CD14-positive monocyte (primary cell): ENCODE data around the gene TNNT3. TPM values are rescaled to one million over a fixed set of nuclear protein-coding genes. Genes with fewer than 3 reads are reported as not detected.
A peak's percentile ranks its signal among the peaks of the same experiment; 100 is the strongest.

Source experiments
- DNase-seq, 3 donors: peaks; one replicate each; pipeline ENCODE4 v3.0.0-alpha.2; 2011 to 2022
- H2AFZ ChIP-seq: 2 replicates; pipeline ENCODE4 v1.6.0; 2012; ENCODE audit warnings: mild to moderate bottlenecking, low read depth, low read length, inconsistent platforms; ENCODE audit not compliant: insufficient read depth, poor library complexity, severe bottlenecking
- H3K27ac ChIP-seq, 2 donors: 1 replicate in 1 of 2; 2 replicates in 1 of 2; pipeline ENCODE4 v1.5.1; 2012 to 2013; ENCODE audit warnings: low read length in 2 of 2, control low read depth in 1 of 2, inconsistent platforms in 1 of 2, low read depth in 1 of 2, mild to moderate bottlenecking in 1 of 2
- H3K27me3 ChIP-seq, 2 donors: one replicate each; pipeline versions ENCODE4 v1.6.0 to v1.6.1; 2011 to 2013; ENCODE audit warnings: low read length in 2 of 2; ENCODE audit not compliant: control insufficient read depth in 2 of 2, insufficient read depth in 2 of 2
- H3K36me3 ChIP-seq, 2 donors: replicated peaks in 1 of 2; 1 replicate in 1 of 2; 2 replicates in 1 of 2; pipeline versions ENCODE4 v1.5.1 to v1.6.1; 2012 to 2013; ENCODE audit warnings: low read length in 2 of 2, control low read depth in 1 of 2, inconsistent platforms in 1 of 2, mild to moderate bottlenecking in 1 of 2; ENCODE audit not compliant: insufficient read depth in 2 of 2, control insufficient read depth in 1 of 2
- H3K4me1 ChIP-seq, 2 donors: 1 replicate in 1 of 2; 2 replicates in 1 of 2; pipeline versions ENCODE4 v1.5.1 to v1.6.1; 2012 to 2013; ENCODE audit warnings: low read length in 2 of 2, control low read depth in 1 of 2, inconsistent platforms in 1 of 2, mild to moderate bottlenecking in 1 of 2, moderate library complexity in 1 of 2; ENCODE audit not compliant: insufficient read depth in 2 of 2, control insufficient read depth in 1 of 2
- H3K4me2 ChIP-seq: replicated peaks from 2 replicates; pipeline ENCODE3; 2012; ENCODE audit warnings: low read length, moderate library complexity, mild to moderate bottlenecking; ENCODE audit not compliant: poor library complexity, severe bottlenecking; ENCODE audit errors: extremely low read depth
- H3K4me3 ChIP-seq, 3 experiments: fragments of 200-600 bp in 1 of 3; sonication (generic) in 1 of 3; replicated peaks in 1 of 3; 1 replicate in 2 of 3; 2 replicates in 1 of 3; pipeline ENCODE4 v1.5.1; 2011 to 2013; ENCODE audit warnings: low read length in 3 of 3, mild to moderate bottlenecking in 3 of 3, control low read depth in 2 of 3, low read depth in 2 of 3, inconsistent platforms in 1 of 3, moderate library complexity in 1 of 3
- H3K79me2 ChIP-seq: 2 replicates; pipeline ENCODE4 v1.6.0; 2012; ENCODE audit warnings: mild to moderate bottlenecking, control low read depth, inconsistent platforms, low read length, moderate library complexity; ENCODE audit not compliant: insufficient read depth
- H3K9ac ChIP-seq: 2 replicates; pipeline ENCODE4 v1.6.0; 2017; ENCODE audit warnings: low read length, mild to moderate bottlenecking; ENCODE audit not compliant: insufficient read depth, poor library complexity, severe bottlenecking
- H3K9me3 ChIP-seq, 2 donors: replicated peaks in 1 of 2; 1 replicate in 1 of 2; 2 replicates in 1 of 2; pipeline versions ENCODE4 v1.5.1 to v1.6.1; 2012 to 2013; ENCODE audit warnings: low read length in 2 of 2, control low read depth in 1 of 2; ENCODE audit not compliant: control insufficient read depth in 1 of 2, insufficient read depth in 1 of 2
- H4K20me1 ChIP-seq: 2 replicates; pipeline ENCODE4 v1.6.0; 2012; ENCODE audit warnings: mild to moderate bottlenecking, low read length, control low read depth, moderate library complexity; ENCODE audit not compliant: insufficient read depth
- H3K27ac Mint-ChIP-seq, 7 donors: one replicate each; pipeline ENCODE4 v1.8.0; 2020; ENCODE audit warnings: mild to moderate bottlenecking in 7 of 7, mixed read lengths in 7 of 7, moderate library complexity in 6 of 7, inconsistent platforms in 2 of 7
- H3K27me3 Mint-ChIP-seq, 3 donors: one replicate each; pipeline ENCODE4 v1.8.0; 2021 to 2022; ENCODE audit warnings: low read depth in 3 of 3, mild to moderate bottlenecking in 3 of 3, mixed read lengths in 3 of 3, moderate library complexity in 3 of 3, inconsistent platforms in 1 of 3
- H3K36me3 Mint-ChIP-seq, 2 donors: one replicate each; pipeline ENCODE4 v1.8.0; 2020; ENCODE audit warnings: mixed read lengths in 2 of 2, inconsistent platforms in 1 of 2, mild to moderate bottlenecking in 1 of 2
- H3K4me1 Mint-ChIP-seq: one replicate; pipeline ENCODE4 v1.8.0; 2020; ENCODE audit warnings: mild to moderate bottlenecking, mixed read lengths
- H3K4me3 Mint-ChIP-seq, 2 donors: one replicate each; pipeline ENCODE4 v1.8.0; 2020; ENCODE audit warnings: mild to moderate bottlenecking in 2 of 2, mixed read lengths in 2 of 2, moderate library complexity in 1 of 2
- H3K9me3 Mint-ChIP-seq, 7 donors: one replicate each; pipeline ENCODE4 v1.8.0; 2020 to 2022; ENCODE audit warnings: mixed read lengths in 7 of 7, mild to moderate bottlenecking in 6 of 7, moderate library complexity in 6 of 7, inconsistent platforms in 2 of 7
- WGBS: methylation state at CpG from one replicate; pipeline ENCODE4 v1.1.5; 2013; ENCODE audit warnings: missing lambda C conversion rate; ENCODE audit not compliant: insufficient coverage; 5-methylcytosine and 5-hydroxymethylcytosine counted together
- intact Hi-C, 2 donors: fragments of 100-400 bp; cut with micrococcal nuclease; formaldehyde crosslinking; loops; one replicate each; pipeline versions ENCODE4 v1.15.0 to v1.15.1; 2023
- polyA plus RNA-seq, 3 donors: library from polyadenylated mRNA; depleted of rRNA in 1 of 3; unstranded in 2 of 3; stranded (reverse) in 1 of 3; fragments of 300-500 nt in 2 of 3; fragments of >200 nt in 1 of 3; fragmentation: Illumina TruSeq in 2 of 3; gene quantifications; 1 replicate in 2 of 3; 2 replicates in 1 of 3; pipeline ENCODE4 v1.2.3, GENCODE V29; 2012 to 2021
- TF ChIP-seq, protein P1 (sequence below): fragments of 200-600 bp; IDR thresholded peaks from one replicate; pipeline ENCODE4 v1.8.0; 2022; ENCODE audit warnings: antibody characterized with exemption, mild to moderate bottlenecking

TNNT3 gene
- polyA plus RNA-seq, 3 donors: 1.4 TPM; not detected in 2

DNA sequence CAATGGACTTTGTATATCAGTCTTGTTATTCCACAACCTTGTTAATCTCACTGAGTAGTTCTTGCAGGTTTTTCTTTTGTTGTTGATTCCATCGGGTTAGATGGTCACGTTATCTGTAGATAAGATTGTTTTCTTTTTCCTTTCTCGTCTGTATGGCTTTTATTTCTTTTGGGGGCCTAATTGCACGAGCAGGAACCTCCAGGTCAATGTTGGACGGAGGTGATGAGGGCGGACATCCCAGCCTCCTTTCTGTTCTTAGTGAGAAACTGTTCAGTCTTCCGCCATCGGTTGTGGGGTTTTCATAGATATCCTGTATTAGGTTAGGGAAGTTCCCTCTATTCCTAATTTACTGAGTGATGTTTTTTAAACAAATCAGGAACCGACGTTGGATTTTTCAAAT lies 23.0 kb upstream of the TNNT3 start:
- Mint-ChIP-seq H3K4me1 (peaks cover 21% of the 10 kb centered on the region), H3K9me3 (peaks cover 0 to 2% (median 0%) of the 10 kb centered on the region in 7 donors), H3K27ac (peak overlapping the region in 3 of 7 donors; percentile 47 to 77 (median 69)), H3K27me3 (peaks cover 2 to 3% (median 2%) of the 10 kb centered on the region in 3 donors), H3K4me3 (peak overlapping the region; percentile 88 to 95), H3K36me3 (peaks cover 0 to 3% of the 10 kb centered on the region in 2 donors)
- no CpG with 5 or more reads among the region's 10 CpGs for WGBS
- TF ChIP-seq, protein P1, sequence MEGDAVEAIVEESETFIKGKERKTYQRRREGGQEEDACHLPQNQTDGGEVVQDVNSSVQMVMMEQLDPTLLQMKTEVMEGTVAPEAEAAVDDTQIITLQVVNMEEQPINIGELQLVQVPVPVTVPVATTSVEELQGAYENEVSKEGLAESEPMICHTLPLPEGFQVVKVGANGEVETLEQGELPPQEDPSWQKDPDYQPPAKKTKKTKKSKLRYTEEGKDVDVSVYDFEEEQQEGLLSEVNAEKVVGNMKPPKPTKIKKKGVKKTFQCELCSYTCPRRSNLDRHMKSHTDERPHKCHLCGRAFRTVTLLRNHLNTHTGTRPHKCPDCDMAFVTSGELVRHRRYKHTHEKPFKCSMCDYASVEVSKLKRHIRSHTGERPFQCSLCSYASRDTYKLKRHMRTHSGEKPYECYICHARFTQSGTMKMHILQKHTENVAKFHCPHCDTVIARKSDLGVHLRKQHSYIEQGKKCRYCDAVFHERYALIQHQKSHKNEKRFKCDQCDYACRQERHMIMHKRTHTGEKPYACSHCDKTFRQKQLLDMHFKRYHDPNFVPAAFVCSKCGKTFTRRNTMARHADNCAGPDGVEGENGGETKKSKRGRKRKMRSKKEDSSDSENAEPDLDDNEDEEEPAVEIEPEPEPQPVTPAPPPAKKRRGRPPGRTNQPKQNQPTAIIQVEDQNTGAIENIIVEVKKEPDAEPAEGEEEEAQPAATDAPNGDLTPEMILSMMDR: no peak
- Histone ChIP-seq H3K36me3 (no peaks in the 10 kb centered on the region), H2AFZ (peak overlapping the region; percentile 85), H3K4me3 (peak overlapping the region; percentile 25 to 80 (median 49)), H3K9ac (peak overlapping the region; percentile 56), H3K79me2 (no peaks in the 10 kb centered on the region), H3K9me3 (no peaks in the 10 kb centered on the region), H3K4me1 (peaks cover 17 to 21% of the 10 kb centered on the region in 2 donors), H3K4me2 (peak overlapping the region; percentile 76), H3K27ac (peak overlapping the region in 1 of 2 donors; percentile 59), H3K27me3 (no peaks in the 10 kb centered on the region), H4K20me1 (peaks cover 25% of the 10 kb centered on the region)
- no peak for DNase-seq
- intact Hi-C loops: loop anchor here in 1 of 2 donors (1.0 kb wide), 1 partner anchor 43 kb away; no protein-coding TSS in a partner anchor

DNA sequence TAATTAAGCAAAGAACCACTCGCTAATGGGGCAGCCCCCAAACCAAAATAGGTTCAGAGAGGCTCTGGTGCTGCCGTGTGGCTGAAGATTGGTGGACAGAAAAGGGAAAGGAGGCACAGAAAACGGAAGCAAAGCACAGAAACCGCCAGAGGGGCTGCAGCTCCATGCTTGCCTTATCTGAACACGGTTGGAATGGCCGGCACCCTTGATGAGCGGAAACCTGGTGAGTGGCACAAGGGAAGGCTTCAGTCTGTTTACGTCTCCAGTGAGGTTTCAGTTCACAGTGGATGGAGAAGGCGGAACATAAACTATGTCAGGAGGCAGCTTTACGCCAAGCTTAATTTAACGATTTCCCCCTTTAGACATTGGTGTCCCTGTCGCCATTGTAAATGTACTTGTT lies 22.6 kb upstream of the TNNT3 start:
- H3K79me2 ChIP-seq: no peaks in the 10 kb centered on the region
- DNase-seq: peak in 2 of 3 donors; percentile 33 to 39
- Mint-ChIP-seq H3K9me3 (peaks cover 0 to 2% (median 0%) of the 10 kb centered on the region in 7 donors), H3K36me3 (peaks cover 0 to 3% of the 10 kb centered on the region in 2 donors), H3K27me3 (peaks cover 2 to 3% (median 2%) of the 10 kb centered on the region in 3 donors), H3K4me1 (peaks cover 18% of the 10 kb centered on the region), H3K4me3 (peak overlapping the region; percentile 88 to 95), H3K27ac (peak overlapping the region; percentile 47 to 87 (median 77))
- H3K27me3 ChIP-seq: no peaks in the 10 kb centered on the region
- intact Hi-C loops: loop anchor here in 1 of 2 donors (1.0 kb wide), 1 partner anchor 42 kb away; no protein-coding TSS in a partner anchor
- H2AFZ ChIP-seq: peak overlapping the region; percentile 85
- H3K27ac ChIP-seq: peak overlapping the region in 1 of 2 donors; percentile 59
- peak overlapping the region; percentile 56 for H3K9ac ChIP-seq
- peaks cover 20% of the 10 kb centered on the region for H4K20me1 ChIP-seq
- H3K9me3 ChIP-seq: no peaks in the 10 kb centered on the region
- peak overlapping the region; percentile 76 for H3K4me2 ChIP-seq
- TF ChIP-seq, protein P1: no peak
- no peaks in the 10 kb centered on the region for H3K36me3 ChIP-seq
- WGBS: 18% methylated on average over 11 of the region's 12 CpGs
- H3K4me3 ChIP-seq: peak overlapping the region; percentile 25 to 80 (median 49)
- peaks cover 17 to 19% of the 10 kb centered on the region in 2 donors for H3K4me1 ChIP-seq
